NOMO-1 treated with DMSO at 0.1 percent for 48 hours (cell line): ENCODE results near the gene MAPKAPK5.
"Not testable (repeated sequence)": the region's sequence is repeated elsewhere in the genome, so short reads cannot be mapped to it uniquely, and the experiment has no call there.

Experiments
- DNase-seq: peaks from one replicate; lab custom pipeline; 2025; ENCODE audit not compliant: unreplicated experiment; lab: John Stamatoyannopoulos, UW

MAPKAPK5 gene

DNA sequence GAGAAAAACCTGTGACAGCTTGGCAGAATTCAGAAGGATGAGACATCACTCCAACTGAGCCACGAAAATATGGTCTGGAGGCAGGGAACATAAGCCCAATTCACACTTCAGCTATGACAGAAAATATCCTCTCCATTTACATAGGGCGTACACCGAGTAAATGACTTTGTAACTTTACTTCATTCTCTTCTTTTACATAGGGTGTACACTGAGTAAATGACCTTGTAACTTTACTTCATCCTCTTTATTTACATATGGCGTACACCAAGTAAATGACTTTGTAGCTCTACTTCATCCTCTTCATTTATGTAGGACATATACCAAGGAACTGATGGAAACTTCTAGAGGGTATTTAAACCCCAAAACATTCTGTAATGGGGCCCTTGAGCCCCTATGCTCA lies 14.1 kb upstream of the MAPKAPK5 start:
- DNase-seq: no peak

DNA sequence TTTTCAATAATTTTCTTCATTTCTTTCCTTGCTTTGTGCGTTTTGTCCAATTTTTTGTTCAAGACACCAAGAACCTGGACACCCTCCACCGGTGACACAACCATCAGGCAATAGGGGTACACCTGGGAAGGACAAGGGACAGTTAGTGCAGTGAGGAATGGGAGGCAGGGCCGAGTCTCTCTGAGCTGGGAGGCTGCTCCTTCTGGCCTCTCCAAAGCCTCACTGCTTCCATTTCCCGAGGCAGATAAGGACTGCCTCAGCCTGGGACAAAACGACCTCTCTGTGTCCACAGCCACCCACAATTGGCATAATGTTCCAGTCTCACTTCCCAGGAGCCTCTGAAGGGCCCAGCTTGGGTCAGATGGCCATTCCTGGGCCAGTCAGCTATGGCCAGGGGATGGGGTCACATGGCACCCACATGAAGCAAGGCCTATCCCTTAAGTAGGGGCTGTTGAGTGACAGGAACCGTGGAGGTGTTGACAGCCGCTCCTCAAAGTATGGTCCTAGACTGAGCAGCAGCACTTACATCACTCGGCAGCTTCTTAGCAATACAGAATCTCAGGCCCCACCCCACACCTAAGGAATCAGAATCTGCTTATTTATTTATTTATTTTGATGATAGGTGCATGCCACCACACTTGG lies 13.6 kb upstream of the MAPKAPK5 start:
- no peak for DNase-seq

DNA sequence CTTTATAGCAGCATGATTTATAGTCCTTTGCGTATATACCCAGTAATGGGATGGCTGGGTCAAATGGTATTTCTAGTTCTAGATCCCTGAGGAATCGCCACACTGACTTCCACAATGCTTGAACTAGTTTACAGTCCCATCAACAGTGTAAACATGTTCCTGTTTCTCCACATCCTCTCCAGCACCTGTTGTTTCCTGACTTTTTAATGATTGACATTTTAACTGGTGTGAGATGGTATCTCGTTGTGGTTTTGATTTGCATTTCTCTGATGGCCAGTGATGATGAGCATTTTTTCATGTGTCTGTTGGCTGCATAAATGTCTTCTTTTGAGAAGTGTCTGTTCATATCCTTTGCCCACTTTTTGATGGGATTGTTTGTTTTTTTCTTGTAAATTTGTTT lies 12.4 kb upstream of the MAPKAPK5 start:
- DNase-seq: not testable (repeated sequence)

DNA sequence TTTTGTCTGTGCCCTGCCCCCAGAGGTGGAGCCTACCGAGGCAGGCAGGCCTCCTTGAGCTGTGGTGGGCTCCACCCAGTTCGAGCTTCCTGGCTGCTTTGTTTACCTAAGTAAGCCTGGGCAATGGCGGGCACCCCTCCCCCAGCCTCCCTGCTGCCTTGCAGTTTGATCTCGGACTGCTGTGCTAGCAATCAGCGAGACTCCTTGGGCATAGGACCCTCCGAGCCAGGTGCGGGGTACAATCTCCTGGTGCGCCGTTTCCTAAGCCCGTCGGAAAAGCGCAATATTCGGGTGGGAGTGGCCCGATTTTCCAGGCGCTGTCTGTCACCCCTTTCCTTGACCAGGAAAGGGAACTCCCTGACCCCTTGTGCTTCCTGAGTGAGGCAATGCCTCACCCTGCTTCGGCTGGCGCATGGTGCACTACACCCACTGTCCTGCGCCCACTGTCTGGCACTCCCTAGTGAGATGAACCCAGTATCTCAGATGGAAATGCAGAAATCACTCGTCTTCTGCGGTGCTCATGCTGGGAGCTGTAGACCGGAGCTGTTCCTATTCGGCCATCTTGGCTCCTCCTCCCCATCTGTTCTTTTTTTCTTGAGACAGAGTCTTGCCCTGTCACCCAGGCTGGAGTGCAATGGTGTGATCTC lies 7.2 kb upstream of the MAPKAPK5 start:
- DNase-seq: peak; percentile 16

DNA sequence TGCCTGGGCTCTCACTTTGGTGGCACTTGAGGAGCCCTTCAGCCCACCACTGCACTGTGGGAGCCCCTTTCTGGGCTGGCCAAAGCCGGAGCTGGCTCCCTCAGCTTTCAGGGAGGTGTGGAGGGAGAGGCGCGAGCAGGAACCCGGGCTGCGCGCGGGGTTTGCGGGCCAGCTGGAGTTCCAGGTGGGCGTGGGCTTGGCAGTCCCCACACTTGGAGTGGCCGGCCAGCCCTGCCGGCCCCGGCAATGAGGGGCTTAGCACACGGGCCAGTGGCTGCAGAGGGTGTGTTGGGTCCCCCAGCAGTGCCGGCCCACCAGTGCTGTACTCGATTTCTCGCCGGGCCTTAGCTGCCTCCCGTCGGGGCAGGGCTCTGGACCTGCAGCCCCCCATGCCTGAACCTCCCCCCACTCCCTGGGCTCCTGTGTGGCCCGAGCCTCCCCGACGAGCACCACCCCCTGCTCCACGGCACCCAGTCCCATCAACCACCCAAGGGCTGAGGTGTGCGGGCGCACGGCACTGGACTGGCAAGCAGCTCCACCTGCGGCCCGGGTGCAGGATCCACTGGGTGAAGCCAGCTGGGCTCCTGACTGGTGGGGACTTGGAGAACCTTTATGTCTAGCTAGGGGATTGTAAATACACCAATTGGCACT lies 6.4 kb upstream of the MAPKAPK5 start:
- not testable (repeated sequence) for DNase-seq

DNA sequence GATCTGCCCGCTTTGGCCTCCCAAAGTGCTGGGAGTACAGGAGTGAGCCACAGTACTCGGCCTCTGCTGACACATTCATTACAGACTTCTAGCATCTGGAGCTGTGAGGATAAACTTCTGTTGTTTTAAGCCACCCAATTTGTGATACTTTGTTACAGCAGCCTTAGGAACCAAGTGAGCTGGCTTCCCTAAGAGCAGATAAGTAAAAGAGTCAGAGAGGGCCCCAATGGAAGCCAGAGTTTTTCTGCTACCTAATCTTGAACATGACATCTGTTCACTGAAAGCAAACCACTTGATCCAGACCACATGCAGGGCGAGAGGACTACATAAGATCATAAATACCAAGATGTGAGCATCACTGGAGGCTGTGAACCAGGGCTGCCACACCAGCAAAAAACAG lies 3.7 kb upstream of the MAPKAPK5 start:
- no peak for DNase-seq

DNA sequence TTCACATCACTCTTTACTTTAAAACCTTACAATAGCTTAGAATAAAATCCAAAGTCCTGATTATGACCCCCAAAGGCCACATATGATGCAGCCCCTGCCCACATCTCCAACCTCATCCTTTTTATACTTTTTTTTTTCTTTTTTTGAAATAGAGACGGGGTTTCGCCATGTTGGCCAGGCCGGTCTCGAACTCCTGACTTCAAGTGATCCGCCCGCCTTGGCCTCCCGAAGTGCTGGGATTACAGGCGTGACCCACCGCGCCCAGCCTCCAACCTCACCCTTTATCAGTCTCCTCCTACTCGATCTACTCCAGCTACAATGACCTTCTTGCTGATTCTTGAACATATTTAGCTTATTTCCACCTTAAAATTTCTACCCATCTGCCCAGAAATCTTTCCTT lies 1.2 kb upstream of the MAPKAPK5 start:
- DNase-seq: no peak

DNA sequence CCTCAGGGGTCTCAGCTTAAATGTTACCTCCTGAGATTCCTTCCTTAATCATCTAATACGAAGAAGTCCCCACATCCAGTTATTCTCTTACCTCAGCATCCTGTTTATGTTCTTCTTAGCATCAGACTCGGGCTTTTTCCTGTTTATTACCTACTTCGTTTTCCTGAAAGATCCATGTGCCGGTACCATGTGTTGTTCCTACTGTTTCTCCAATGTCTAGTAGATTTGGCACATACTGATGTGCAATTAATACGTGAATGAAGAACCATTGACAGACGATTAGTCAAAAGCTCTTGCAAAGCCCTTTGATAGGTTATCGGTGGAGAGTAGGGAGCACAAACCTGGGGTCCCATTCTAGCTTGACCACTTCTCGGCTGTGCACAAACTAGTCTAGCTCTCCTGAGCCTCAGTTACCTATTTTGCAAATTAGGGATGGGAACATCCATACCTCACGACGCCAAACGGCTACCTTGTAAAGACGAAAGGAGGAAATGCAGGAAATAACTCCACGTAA lies 735 bp upstream of the MAPKAPK5 start:
- no peak for DNase-seq

DNA sequence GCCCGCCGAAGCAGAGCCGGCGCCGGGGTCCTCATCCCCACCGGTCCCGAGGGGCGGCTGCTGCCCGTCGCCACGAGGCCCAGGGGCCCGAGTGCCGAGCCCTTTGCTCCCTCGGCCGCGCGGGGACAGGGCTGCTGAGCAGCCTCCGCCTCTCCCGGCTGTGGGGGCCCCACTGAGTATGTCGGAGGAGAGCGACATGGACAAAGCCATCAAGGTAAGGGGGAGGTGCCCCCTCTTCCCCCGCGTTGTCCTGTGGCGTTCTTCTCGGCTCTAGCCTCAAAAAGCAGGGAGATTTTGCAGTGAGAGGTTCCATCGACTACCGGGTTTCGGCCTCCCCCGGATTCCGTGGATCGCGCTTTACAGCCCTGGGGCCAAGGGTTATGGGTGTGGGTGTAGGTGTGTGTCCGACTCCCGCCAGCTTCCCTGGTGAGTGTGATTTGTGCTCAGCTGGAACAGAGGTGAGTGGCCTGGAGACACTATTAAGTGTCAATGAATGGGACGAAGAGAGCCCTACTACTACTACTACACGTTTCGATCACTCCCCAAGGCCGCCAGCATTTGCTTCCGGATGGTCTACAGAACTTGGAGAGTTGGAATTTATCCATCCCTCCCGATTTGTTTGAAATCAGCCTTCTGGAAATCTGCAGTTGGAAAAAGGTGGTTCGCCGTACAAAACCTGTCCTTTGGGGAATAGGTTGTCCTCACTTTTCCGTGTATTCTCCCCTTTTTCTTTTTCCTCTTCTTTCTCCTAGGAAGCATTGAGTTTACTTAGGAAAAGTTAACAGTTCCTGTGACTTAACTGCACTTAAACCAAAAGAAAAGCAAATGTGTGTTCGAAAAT lies 748 bp downstream of the MAPKAPK5 start:
- peak; percentile 10 for DNase-seq

DNA sequence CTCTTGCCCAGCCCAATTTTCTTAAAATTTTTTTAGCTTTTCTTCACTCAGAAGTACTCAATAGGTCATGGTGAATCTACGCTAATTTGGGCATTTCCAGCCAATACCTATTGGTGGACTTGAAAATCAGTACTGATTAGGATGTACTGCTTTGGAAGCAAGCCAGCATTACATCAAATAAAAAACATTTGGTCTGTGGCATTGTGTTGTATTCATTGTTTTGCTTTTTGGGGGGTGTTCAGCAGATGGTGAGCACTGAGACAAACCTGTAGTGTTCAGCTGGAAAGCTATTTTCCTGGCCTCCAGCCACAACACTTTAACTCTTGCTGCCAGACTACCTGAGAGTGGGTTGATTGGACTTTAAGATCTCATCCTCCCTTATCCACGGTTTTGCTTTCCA lies 4.0 kb downstream of the MAPKAPK5 start:
- no peak for DNase-seq

DNA sequence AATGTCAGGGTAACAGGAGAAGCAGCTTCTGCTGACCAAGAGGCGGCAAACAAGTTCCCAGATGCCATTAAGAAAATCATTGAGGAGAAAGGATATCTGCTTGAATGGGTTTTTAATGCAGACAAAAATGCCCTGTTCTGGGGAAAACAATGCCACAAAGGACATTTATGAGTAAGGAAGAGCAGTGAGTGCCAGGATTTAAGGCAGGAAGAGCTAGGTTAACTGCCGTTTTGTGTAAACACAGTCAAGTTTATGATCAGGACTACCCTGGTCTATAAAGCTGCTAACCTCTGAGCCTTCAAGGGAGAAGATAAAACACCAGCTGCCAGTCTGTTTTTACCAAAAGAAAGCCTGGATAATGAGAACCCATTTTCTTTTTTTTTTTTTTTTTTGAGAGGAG lies 8.5 kb downstream of the MAPKAPK5 start:
- no peak for DNase-seq

DNA sequence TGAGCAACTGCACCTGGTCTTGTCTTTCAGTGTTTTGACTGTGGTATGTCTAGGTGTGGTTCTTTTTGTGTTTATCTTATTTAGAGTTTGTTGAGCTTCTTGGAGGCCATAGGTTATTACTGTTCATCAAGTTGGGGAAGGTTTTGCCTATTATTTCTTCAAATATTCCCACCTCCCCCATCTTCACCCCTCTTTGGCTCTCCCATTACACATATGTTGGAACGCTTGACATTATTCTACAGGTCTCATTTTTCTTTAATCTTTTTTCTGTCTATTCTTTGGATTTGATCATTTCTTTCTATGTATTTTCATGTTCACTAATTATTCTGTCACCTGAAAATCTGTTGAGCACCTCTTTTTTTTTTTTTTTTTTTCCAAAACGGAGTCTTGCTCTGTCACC lies 16.2 kb downstream of the MAPKAPK5 start:
- no peak for DNase-seq

DNA sequence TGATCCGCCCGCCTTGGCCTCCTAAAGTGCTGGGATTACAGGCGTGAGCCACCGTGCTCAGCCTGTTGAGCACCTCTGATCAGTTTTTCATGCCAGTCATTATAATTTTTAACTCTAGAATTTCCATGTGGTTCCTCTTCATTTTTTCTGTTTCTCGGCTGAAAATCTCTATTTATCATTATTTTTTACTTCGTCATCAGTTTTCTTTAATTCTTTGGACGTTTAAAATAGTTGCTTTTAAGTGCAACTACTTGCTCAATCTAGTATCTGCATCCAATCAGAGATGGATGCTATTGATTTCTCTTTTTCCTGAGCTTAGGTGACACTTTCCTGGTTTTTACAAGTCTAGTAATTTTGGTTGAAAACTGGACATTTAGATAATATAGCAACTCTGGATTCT lies 16.8 kb downstream of the MAPKAPK5 start:
- DNase-seq: no peak

DNA sequence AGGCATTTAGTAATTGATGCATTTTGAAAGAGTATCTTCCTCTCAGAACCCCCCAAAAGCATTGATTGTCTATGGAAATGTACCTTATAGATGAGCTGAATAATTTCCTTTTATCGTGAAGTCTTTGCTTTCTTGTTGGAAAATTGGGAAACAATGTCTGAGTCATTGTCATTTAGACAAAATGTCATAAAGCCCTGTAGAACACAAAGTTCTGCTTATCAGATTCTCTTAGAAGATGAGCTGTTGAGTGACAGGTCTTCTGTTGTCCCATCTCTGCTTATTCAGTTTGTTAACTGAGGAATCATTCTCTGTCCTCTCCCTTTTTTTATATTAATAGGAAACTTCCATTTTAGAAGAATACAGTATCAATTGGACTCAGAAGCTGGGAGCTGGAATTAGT lies 22.9 kb downstream of the MAPKAPK5 start:
- DNase-seq: no peak

DNA sequence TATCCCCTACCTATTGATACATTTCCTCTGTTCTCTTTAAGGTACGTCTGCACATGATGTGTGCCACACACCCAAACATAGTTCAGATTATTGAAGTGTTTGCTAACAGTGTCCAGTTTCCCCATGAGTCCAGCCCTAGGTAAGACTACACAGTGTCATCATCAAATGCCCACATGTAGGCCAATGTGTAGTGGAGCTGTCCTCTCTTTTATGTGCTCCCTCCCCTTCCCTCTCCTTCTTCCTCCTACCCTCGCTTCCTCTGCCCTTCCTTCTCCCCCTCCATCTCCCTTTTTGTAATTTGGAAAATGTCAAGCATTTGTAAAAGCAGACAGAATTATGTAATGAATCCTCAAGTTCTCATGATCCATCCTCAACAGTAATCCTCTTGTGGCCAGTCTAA lies 25.5 kb downstream of the MAPKAPK5 start:
- no peak for DNase-seq

DNA sequence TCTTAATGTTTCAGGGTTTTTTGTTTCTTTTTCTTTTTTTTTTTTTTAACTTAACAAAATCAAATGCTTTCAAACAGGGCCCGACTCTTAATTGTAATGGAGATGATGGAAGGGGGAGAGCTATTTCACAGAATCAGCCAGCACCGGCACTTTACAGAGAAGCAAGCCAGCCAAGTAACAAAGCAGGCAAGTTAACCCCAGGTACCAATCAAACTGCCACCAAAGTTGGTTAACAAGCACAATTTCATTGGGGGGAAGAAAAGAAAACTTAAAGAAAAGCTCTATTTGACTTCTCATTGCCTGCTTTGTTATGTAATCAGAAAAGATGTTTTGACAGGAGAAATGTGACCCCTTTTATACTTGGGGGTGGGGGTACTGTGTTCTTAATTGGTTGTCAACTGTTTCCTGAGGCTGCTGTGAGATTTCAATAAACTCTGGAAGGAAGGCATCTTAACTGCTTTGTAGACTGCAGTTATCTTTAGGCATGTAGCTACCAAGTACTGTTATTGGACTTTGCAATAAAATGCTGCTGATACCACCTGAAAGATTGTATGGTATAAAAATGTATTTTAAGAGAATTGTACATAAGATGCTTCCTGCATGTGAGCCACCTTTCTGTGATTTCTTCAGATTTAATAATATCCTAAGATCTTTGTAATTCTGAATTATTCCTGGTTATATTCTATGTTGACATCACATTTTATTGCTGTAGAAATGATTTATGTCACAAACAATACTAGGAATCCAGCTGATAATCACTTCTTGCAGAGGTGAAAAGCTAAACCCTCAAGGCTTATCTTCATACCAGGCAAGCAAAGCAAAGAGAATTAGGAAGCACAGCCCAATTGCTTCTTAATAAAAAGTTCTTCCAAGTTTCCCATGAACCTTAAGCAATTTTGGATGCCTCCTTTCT lies 26.9 kb downstream of the MAPKAPK5 start:
- DNase-seq: no peak

DNA sequence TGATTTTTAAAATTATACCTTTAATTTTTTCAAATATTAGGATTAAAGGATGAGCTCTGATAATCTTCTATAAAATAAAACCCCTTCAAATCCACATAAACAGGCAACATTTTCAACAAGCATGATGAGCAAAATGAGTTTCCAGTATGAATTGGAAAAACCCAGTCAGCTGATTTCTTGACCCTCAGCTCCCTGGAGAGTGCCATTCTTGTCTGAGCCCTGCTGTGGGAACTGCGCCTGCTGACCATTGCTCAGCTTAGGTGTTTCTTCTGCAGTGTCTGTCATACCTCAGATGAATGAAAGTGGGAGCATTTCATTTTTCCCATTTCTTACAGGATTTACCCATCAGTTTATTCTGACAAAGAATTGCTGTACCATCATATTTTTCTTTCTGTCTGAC lies 27.6 kb downstream of the MAPKAPK5 start:
- no peak for DNase-seq

DNA sequence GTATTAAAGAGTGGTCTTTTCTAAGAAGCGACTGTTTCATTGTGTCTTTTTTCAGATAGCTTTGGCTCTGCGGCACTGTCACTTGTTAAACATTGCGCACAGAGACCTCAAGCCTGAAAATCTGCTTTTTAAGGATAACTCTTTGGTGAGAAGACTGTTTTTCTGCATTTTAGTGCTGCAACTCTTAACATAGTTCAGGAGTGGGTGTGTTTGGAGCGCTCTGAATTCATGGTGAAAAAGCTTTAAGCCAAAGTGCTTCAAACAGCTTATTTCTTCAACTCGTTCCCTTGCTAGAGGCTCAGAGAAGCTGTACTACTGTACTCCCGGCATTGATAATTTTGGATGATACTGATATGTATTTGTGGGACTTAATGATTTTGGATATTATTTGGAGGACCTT lies 28.2 kb downstream of the MAPKAPK5 start:
- no peak for DNase-seq

DNA sequence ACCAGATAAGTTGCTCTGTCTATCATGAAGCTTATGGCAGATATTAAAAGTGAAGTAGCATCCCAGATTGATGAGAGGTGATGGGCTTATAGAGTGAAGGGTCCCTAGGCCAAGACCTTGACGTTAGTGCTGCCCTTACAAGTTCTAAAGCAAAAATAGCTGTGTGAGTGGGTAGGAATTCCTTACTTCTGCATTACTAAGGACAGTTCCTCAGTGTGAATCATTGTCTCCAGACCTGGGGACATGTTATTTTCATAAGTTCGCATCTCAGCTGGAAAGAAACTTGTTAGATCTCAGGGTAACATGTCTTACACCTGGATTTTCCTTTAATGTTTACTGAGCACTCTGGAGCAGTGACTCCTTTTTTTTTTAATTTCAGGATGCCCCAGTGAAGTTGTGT lies 28.7 kb downstream of the MAPKAPK5 start:
- DNase-seq: no peak

DNA sequence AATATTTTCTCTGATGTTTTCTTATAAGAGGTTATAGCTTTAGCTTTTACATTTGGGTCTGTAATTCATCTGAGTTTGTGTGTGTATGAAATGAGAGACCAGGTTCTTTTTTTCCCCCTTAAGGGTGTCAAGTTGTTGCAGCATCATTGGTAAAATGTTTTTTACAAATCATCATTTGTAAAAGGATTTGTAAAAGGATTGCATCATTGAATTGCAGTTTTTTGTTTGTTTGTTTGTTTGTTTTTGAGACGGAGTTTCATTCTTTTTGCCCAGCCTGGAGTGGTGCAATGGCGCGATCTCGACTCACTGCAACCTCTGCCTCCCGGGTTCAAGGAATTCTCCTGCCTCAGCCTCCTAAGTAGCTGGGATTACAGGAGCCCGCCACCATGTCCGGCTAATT lies 31.1 kb downstream of the MAPKAPK5 start:
- DNase-seq: no peak
